ENCODE results near the gene SKA2.
"Not testable (repeated sequence)": the region's sequence is repeated elsewhere in the genome, so short reads cannot be mapped to it uniquely, and the experiment has no call there.

Gene SKA2

DNA sequence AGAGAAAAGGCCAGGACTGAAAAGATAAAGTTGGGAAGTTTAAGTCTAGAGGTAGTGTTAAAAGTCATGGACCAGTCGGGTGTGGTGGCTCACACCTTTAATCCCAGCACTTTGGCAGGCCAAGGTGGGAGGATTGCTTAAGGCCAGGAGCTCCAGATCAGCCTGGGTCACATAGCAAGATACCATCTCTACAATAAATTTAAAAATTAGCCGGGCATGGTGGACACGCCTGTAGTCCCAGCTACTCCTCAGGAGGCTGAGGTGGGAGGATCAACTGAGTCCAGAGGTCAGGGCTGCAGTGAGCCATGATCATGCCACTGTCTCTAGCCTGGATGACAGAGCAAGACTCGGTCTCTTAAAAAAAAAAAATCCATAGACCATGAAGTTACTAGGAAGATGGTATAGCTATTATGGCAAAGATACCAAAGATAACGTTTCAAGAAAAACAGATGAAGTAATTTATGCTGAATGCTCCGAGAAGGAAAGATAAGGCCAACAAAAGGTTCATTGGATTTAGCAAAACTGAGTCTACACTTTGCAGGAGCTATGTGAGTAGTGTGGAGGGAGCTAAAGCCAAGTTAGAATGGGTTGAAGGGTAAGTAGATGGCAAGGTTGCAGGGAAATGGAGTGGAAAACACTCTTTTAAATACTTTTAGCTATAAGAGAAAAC is 60.0 kb downstream of the SKA2 start:
- no peak for TF ChIP-seq EZH2 (optimal IDR thresholded peaks at IDR 0.05; ENCODE audit: low read depth, low read length)
- TF ChIP-seq, protein P1, sequence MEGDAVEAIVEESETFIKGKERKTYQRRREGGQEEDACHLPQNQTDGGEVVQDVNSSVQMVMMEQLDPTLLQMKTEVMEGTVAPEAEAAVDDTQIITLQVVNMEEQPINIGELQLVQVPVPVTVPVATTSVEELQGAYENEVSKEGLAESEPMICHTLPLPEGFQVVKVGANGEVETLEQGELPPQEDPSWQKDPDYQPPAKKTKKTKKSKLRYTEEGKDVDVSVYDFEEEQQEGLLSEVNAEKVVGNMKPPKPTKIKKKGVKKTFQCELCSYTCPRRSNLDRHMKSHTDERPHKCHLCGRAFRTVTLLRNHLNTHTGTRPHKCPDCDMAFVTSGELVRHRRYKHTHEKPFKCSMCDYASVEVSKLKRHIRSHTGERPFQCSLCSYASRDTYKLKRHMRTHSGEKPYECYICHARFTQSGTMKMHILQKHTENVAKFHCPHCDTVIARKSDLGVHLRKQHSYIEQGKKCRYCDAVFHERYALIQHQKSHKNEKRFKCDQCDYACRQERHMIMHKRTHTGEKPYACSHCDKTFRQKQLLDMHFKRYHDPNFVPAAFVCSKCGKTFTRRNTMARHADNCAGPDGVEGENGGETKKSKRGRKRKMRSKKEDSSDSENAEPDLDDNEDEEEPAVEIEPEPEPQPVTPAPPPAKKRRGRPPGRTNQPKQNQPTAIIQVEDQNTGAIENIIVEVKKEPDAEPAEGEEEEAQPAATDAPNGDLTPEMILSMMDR (IDR thresholded peaks at IDR 0.05; ENCODE audit: low read length): no peak
- TF ChIP-seq EZH2phosphoT487 (IDR thresholded peaks at IDR 0.05; ENCODE audit: low read length): no peak
- no peak overlapping the region for H3K4me3 ChIP-seq (ENCODE audit: low read length)
- no peak overlapping the region for H2AFZ ChIP-seq (ENCODE audit: low read length)
- H3K36me3 ChIP-seq (replicated peaks; ENCODE audit: insufficient read depth, low read length): peaks cover 3% of the 10 kb centered on the region; the same call in 1 of the 2 replicates
- no peaks in the 10 kb centered on the region for H3K9me2 ChIP-seq (replicated peaks; ENCODE audit: insufficient read depth, low read length)
- no peak overlapping the region for H3K4me2 ChIP-seq (ENCODE audit: low read depth, low read length)
- no peaks in the 10 kb centered on the region for H4K20me1 ChIP-seq (ENCODE audit: insufficient read depth, low read length)
- DNase-seq: no peak
- no peaks in the 10 kb centered on the region for H3K4me1 ChIP-seq (ENCODE audit: low read length)
- no peaks in the 10 kb centered on the region; the same call in 1 of the 2 replicates for H3F3A ChIP-seq (ENCODE audit: insufficient read depth, low read length)
- no peaks in the 10 kb centered on the region for H3K27me3 ChIP-seq (replicated peaks; ENCODE audit: insufficient read depth, low read length)
- H3K79me2 ChIP-seq (ENCODE audit: low read length): peaks cover 55% of the 10 kb centered on the region
- no peaks in the 10 kb centered on the region for H3K9me3 ChIP-seq (replicated peaks; ENCODE audit: insufficient read depth, low read length)
- no peak overlapping the region for H3K9ac ChIP-seq (ENCODE audit: low read length)
- H3K27ac ChIP-seq (ENCODE audit: low read length): no peak overlapping the region

DNA sequence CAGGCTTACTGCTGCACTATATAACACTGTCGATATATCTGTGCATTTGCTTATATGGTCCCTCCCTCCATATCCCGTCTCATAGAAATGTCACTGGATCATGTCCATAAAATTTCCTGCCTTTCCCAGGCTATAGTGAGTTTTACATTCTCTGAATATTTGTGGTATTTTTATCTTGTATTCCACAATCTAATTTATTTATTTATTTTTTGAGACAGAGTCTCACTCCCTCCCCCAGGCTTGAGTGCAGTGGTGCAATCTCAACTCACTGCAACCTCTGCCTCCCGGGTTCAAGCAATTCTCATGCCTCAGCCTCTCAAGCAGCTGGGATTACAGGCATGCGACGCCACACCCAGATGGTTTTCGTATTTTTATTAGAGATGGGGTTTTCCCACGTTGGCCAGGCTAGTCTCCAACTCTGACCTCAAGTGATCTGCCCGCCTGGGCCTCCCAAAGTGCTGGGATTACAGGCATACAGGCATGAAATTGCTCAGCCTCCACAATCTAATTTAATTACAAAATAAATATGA is 61.2 kb downstream of the SKA2 start:
- Histone ChIP-seq H3K27me3 (replicated peaks; ENCODE audit: insufficient read depth, low read length) (no peaks in the 10 kb centered on the region), H3K4me3 (ENCODE audit: low read length) (no peak overlapping the region), H3K4me1 (ENCODE audit: low read length) (no peaks in the 10 kb centered on the region), H2AFZ (ENCODE audit: low read length) (no peak overlapping the region), H3K36me3 (replicated peaks; ENCODE audit: insufficient read depth, low read length) (no peaks in the 10 kb centered on the region; the same call in 1 of the 2 replicates), H3K79me2 (ENCODE audit: low read length) (peaks cover 45% of the 10 kb centered on the region), H3F3A (ENCODE audit: insufficient read depth, low read length) (no peaks in the 10 kb centered on the region; the same call in 1 of the 2 replicates), H3K9ac (ENCODE audit: low read length) (no peak overlapping the region), H3K27ac (ENCODE audit: low read length) (no peak overlapping the region), H4K20me1 (ENCODE audit: insufficient read depth, low read length) (no peaks in the 10 kb centered on the region), H3K4me2 (ENCODE audit: low read depth, low read length) (no peak overlapping the region), H3K9me3 (replicated peaks; ENCODE audit: insufficient read depth, low read length) (no peaks in the 10 kb centered on the region), H3K9me2 (replicated peaks; ENCODE audit: insufficient read depth, low read length) (no peaks in the 10 kb centered on the region)
- DNase-seq: no peak
- TF ChIP-seq EZH2 (optimal IDR thresholded peaks at IDR 0.05; ENCODE audit: low read depth, low read length) (no peak), EZH2phosphoT487 (IDR thresholded peaks at IDR 0.05; ENCODE audit: low read length) (no peak)
- TF ChIP-seq, protein P1 (IDR thresholded peaks at IDR 0.05; ENCODE audit: low read length): no peak

DNA sequence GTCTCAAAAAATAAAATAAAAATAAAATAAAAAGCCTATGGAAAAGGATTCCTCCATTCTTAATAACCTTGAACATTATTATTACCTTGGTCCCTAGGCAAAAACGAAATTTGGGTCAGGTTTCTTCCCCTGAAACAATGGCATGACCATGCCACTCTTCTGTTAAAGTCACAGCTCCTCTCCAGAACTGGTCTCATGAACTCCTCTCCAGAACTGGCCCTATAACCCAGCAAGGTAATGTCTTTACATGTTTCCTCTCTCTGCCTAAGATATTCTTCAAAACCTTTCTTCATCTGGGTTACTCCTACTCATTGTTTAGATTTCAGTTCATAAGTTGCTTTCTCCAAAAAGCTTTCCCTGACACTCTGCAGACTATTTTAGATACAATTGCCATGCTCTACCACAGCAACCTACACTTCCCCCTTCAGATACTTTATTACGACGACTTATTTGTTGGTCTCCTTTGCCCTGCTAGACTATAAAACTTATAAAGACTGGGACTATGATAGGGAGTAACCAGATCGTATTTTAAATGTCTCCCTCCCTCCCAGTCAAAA is 61.8 kb downstream of the SKA2 start:
- no peak overlapping the region for H2AFZ ChIP-seq (ENCODE audit: low read length)
- H3K27me3 ChIP-seq (replicated peaks; ENCODE audit: insufficient read depth, low read length): no peaks in the 10 kb centered on the region
- H3K9me3 ChIP-seq (replicated peaks; ENCODE audit: insufficient read depth, low read length): no peaks in the 10 kb centered on the region
- H3K27ac ChIP-seq (ENCODE audit: low read length): no peak overlapping the region
- no peak overlapping the region for H3K4me3 ChIP-seq (ENCODE audit: low read length)
- H4K20me1 ChIP-seq (ENCODE audit: insufficient read depth, low read length): no peaks in the 10 kb centered on the region
- no peak overlapping the region for H3K4me2 ChIP-seq (ENCODE audit: low read depth, low read length)
- H3K9ac ChIP-seq (ENCODE audit: low read length): no peak overlapping the region
- TF ChIP-seq EZH2 (optimal IDR thresholded peaks at IDR 0.05; ENCODE audit: low read depth, low read length) (no peak), EZH2phosphoT487 (IDR thresholded peaks at IDR 0.05; ENCODE audit: low read length) (no peak)
- TF ChIP-seq, protein P1 (IDR thresholded peaks at IDR 0.05; ENCODE audit: low read length): no peak
- no peak for DNase-seq
- H3K4me1 ChIP-seq (ENCODE audit: low read length): no peaks in the 10 kb centered on the region
- no peaks in the 10 kb centered on the region for H3K9me2 ChIP-seq (replicated peaks; ENCODE audit: insufficient read depth, low read length)
- H3F3A ChIP-seq (ENCODE audit: insufficient read depth, low read length): no peaks in the 10 kb centered on the region; the same call in 1 of the 2 replicates
- H3K79me2 ChIP-seq (ENCODE audit: low read length): peaks cover 42% of the 10 kb centered on the region
- no peaks in the 10 kb centered on the region; the same call in 1 of the 2 replicates for H3K36me3 ChIP-seq (replicated peaks; ENCODE audit: insufficient read depth, low read length)

DNA sequence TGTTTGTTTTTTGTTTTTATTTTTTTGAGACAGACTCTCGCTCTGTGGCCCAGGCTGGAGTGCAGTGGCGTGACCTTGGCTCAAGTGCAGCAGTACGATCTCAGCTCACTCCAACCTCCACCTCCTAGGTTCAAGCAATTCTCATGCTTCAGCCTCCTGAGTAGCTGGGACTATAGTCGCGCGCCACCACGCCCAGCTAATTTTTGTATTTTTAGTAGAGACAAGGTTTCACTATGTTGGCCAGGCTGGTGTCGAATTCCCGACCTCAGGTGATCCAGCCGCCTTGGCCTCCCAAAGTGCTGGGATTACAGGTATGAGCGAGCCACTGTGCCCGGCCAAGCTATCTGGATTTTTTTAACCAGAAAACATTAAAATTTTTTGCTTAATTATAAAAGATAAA is 64.4 kb downstream of the SKA2 start:
- not testable (repeated sequence) for H3K4me2 ChIP-seq (ENCODE audit: low read depth, low read length); H3F3A ChIP-seq (ENCODE audit: insufficient read depth, low read length); H3K9me3 ChIP-seq (replicated peaks; ENCODE audit: insufficient read depth, low read length); H3K27ac ChIP-seq (ENCODE audit: low read length); H3K4me3 ChIP-seq (ENCODE audit: low read length); H3K36me3 ChIP-seq (replicated peaks; ENCODE audit: insufficient read depth, low read length); H2AFZ ChIP-seq (ENCODE audit: low read length); H4K20me1 ChIP-seq (ENCODE audit: insufficient read depth, low read length); H3K27me3 ChIP-seq (replicated peaks; ENCODE audit: insufficient read depth, low read length); H3K4me1 ChIP-seq (ENCODE audit: low read length); H3K9ac ChIP-seq (ENCODE audit: low read length); H3K9me2 ChIP-seq (replicated peaks; ENCODE audit: insufficient read depth, low read length); DNase-seq
- H3K79me2 ChIP-seq (ENCODE audit: low read length): peaks cover 23% of the 10 kb centered on the region

Data from MM.1S (cell line).